SK-N-SH treated with all-trans-retinoic acid at 6 μM for 48 hours (cell line): ENCODE results near the gene ULK1.

Source experiments
- ATAC-seq: fragments of 200-7000 bp; cut with Tn5 transposase; 3 replicates; pipeline ENCODE4 v1.9.1; 2020; ENCODE audit warnings: mild to moderate bottlenecking, moderate library complexity
- ARNTL ChIP-seq: fragments of 450-650 bp; formaldehyde crosslinking; IDR thresholded peaks from 2 replicates; pipeline ENCODE4 v1.5.0; 2020; ENCODE audit warnings: low read depth, mild to moderate bottlenecking, moderate library complexity, borderline replicate concordance
- BACH2 ChIP-seq: fragments of 250-450 bp; sonication (Bioruptor Pico); IDR thresholded peaks from 2 replicates; pipeline ENCODE4 v1.9.0; 2021; ENCODE audit warnings: mild to moderate bottlenecking, borderline replicate concordance
- CSDC2 ChIP-seq: fragments of 250-450 bp; sonication (Bioruptor Pico); IDR thresholded peaks from 2 replicates; pipeline ENCODE4 v1.5.0; 2020; ENCODE audit warnings: mild to moderate bottlenecking, moderate library complexity
- ESRRG ChIP-seq: fragments of 250-450 bp; sonication (Bioruptor Pico); IDR thresholded peaks from 2 replicates; pipeline ENCODE4 v1.6.1; 2021; ENCODE audit warnings: mild to moderate bottlenecking
- ISL1 ChIP-seq: fragments of 250-450 bp; sonication (Bioruptor Pico); IDR thresholded peaks from 2 replicates; pipeline ENCODE4 v2.1.2; 2022; ENCODE audit warnings: mild to moderate bottlenecking, moderate library complexity
- OSR1 ChIP-seq: fragments of 250-450 bp; sonication (Bioruptor Pico); IDR thresholded peaks from 2 replicates; pipeline ENCODE4 v1.8.0; 2022; ENCODE audit warnings: moderate library complexity, mild to moderate bottlenecking, inconsistent platforms
- PPARA ChIP-seq: fragments of 250-450 bp; sonication (Bioruptor Pico); IDR thresholded peaks from 2 replicates; pipeline ENCODE4 v1.5.0; 2020; ENCODE audit warnings: mild to moderate bottlenecking, borderline replicate concordance
- RARB ChIP-seq: fragments of 250-450 bp; sonication (Bioruptor Pico); IDR thresholded peaks from 2 replicates; pipeline ENCODE4 v1.8.0; 2021; ENCODE audit warnings: mild to moderate bottlenecking, moderate library complexity
- SNAI2 ChIP-seq: fragments of 250-450 bp; sonication (Bioruptor Pico); IDR thresholded peaks from 2 replicates; pipeline ENCODE4 v1.5.0; 2020; ENCODE audit warnings: mild to moderate bottlenecking, moderate library complexity
- TCF4 ChIP-seq: fragments of 250-450 bp; sonication (Bioruptor Pico); IDR thresholded peaks from 2 replicates; pipeline ENCODE4 v1.8.0; 2021; ENCODE audit warnings: mild to moderate bottlenecking, moderate library complexity, borderline replicate concordance
- TOX ChIP-seq: fragments of 250-450 bp; sonication (Bioruptor Pico); IDR thresholded peaks from 2 replicates; pipeline ENCODE4 v1.8.0; 2021; ENCODE audit warnings: mild to moderate bottlenecking, moderate library complexity, borderline replicate concordance
- ZC3H10 ChIP-seq: fragments of 250-450 bp; sonication (Bioruptor Pico); IDR thresholded peaks from 2 replicates; pipeline ENCODE4 v1.5.1; 2021; ENCODE audit warnings: mild to moderate bottlenecking, moderate library complexity
- ZFP3 ChIP-seq: fragments of 250-450 bp; sonication (Bioruptor Pico); IDR thresholded peaks from 2 replicates; pipeline ENCODE4 v1.5.0; 2020; ENCODE audit warnings: mild to moderate bottlenecking, moderate library complexity
- ZFP30 ChIP-seq: fragments of 450-650 bp; formaldehyde crosslinking; IDR thresholded peaks from 2 replicates; pipeline ENCODE4 v1.5.0; 2022; ENCODE audit warnings: mild to moderate bottlenecking, moderate library complexity
- ZNF565 ChIP-seq: fragments of 450-650 bp; formaldehyde crosslinking; conservative IDR thresholded peaks from 2 replicates; pipeline ENCODE4 v1.5.0; 2020; ENCODE audit warnings: low read depth, mild to moderate bottlenecking, moderate library complexity
- ZNF70 ChIP-seq: fragments of 450-650 bp; formaldehyde crosslinking; IDR thresholded peaks from 2 replicates; pipeline ENCODE4 v1.5.0; 2020; ENCODE audit warnings: mild to moderate bottlenecking, moderate library complexity
- TF ChIP-seq, protein P1 (sequence below): fragments of 250-450 bp; sonication (Bioruptor Pico); IDR thresholded peaks from 2 replicates; pipeline ENCODE4 v1.5.1; 2020; ENCODE audit warnings: low read depth, mild to moderate bottlenecking, moderate library complexity
- TF ChIP-seq, protein P2 (sequence below): fragments of 250-450 bp; sonication (Bioruptor Pico); IDR thresholded peaks from 2 replicates; pipeline ENCODE4 v1.8.0; 2021; ENCODE audit warnings: low read depth, mild to moderate bottlenecking, moderate library complexity, borderline replicate concordance
- TF ChIP-seq, protein P3 (sequence below): fragments of 250-450 bp; sonication (Bioruptor Pico); IDR thresholded peaks from 2 replicates; pipeline ENCODE4 v1.8.0; 2020; ENCODE audit warnings: mild to moderate bottlenecking, moderate library complexity, borderline replicate concordance
- TF ChIP-seq, protein P4 (sequence below): fragments of 250-450 bp; sonication (Bioruptor Pico); IDR thresholded peaks from 2 replicates; pipeline ENCODE4 v1.5.0; 2020; ENCODE audit warnings: mild to moderate bottlenecking, moderate library complexity
- TF ChIP-seq, protein P5 (sequence below): fragments of 250-450 bp; sonication (Bioruptor Pico); IDR thresholded peaks from 2 replicates; pipeline ENCODE4 v1.5.1; 2021; ENCODE audit warnings: mild to moderate bottlenecking, moderate library complexity

Gene ULK1

DNA sequence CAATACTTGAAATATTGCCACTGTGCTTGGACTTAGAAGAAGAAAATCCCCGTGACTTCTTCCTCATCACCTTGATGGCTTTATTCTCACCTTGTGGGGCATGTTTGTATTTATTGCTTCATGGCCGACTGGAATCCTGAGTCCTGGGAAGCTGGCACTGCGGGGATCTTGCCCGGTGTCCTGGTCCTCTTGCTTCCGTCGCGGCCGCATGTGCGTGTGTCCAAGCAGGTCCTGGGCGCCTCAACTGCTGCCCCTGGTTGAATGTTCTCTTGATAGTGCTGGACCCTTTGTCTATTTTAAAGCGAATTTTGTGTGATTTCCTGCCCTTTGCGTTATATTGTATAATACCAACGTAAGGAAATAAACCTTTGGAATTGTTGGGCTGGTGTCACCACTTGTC is 28.4 kb downstream of the ULK1 start:
- ATAC-seq = no peak
- TF ChIP-seq ISL1 = no peak
- TF ChIP-seq, protein P1, sequence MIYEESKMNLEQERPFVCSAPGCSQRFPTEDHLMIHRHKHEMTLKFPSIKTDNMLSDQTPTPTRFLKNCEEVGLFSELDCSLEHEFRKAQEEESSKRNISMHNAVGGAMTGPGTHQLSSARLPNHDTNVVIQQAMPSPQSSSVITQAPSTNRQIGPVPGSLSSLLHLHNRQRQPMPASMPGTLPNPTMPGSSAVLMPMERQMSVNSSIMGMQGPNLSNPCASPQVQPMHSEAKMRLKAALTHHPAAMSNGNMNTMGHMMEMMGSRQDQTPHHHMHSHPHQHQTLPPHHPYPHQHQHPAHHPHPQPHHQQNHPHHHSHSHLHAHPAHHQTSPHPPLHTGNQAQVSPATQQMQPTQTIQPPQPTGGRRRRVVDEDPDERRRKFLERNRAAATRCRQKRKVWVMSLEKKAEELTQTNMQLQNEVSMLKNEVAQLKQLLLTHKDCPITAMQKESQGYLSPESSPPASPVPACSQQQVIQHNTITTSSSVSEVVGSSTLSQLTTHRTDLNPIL (CRISPR knock-in tag) = no peak
- no peak for TF ChIP-seq ESRRG (CRISPR knock-in tag)
- TF ChIP-seq ZNF565 = no peak
- TF ChIP-seq CSDC2 = no peak
- TF ChIP-seq, protein P2, sequence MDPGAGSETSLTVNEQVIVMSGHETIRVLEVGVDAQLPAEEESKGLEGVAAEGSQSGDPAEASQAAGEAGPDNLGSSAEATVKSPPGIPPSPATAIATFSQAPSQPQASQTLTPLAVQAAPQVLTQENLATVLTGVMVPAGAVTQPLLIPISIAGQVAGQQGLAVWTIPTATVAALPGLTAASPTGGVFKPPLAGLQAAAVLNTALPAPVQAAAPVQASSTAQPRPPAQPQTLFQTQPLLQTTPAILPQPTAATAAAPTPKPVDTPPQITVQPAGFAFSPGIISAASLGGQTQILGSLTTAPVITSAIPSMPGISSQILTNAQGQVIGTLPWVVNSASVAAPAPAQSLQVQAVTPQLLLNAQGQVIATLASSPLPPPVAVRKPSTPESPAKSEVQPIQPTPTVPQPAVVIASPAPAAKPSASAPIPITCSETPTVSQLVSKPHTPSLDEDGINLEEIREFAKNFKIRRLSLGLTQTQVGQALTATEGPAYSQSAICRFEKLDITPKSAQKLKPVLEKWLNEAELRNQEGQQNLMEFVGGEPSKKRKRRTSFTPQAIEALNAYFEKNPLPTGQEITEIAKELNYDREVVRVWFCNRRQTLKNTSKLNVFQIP (CRISPR knock-in tag) = no peak
- TF ChIP-seq ZC3H10 (CRISPR knock-in tag) = no peak
- TF ChIP-seq ZFP30 (CRISPR knock-in tag) = no peak
- TF ChIP-seq PPARA = no peak
- no peak for TF ChIP-seq TCF4 (CRISPR knock-in tag)
- TF ChIP-seq, protein P3, sequence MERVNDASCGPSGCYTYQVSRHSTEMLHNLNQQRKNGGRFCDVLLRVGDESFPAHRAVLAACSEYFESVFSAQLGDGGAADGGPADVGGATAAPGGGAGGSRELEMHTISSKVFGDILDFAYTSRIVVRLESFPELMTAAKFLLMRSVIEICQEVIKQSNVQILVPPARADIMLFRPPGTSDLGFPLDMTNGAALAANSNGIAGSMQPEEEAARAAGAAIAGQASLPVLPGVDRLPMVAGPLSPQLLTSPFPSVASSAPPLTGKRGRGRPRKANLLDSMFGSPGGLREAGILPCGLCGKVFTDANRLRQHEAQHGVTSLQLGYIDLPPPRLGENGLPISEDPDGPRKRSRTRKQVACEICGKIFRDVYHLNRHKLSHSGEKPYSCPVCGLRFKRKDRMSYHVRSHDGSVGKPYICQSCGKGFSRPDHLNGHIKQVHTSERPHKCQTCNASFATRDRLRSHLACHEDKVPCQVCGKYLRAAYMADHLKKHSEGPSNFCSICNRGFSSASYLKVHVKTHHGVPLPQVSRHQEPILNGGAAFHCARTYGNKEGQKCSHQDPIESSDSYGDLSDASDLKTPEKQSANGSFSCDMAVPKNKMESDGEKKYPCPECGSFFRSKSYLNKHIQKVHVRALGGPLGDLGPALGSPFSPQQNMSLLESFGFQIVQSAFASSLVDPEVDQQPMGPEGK (CRISPR knock-in tag) = no peak
- no peak for TF ChIP-seq TOX (CRISPR knock-in tag)
- TF ChIP-seq OSR1 (CRISPR knock-in tag) = no peak
- no peak for TF ChIP-seq ZNF70 (CRISPR knock-in tag)
- TF ChIP-seq BACH2 (CRISPR knock-in tag) = no peak
- no peak for TF ChIP-seq RARB (CRISPR knock-in tag)
- TF ChIP-seq ARNTL = no peak
- TF ChIP-seq, protein P4, sequence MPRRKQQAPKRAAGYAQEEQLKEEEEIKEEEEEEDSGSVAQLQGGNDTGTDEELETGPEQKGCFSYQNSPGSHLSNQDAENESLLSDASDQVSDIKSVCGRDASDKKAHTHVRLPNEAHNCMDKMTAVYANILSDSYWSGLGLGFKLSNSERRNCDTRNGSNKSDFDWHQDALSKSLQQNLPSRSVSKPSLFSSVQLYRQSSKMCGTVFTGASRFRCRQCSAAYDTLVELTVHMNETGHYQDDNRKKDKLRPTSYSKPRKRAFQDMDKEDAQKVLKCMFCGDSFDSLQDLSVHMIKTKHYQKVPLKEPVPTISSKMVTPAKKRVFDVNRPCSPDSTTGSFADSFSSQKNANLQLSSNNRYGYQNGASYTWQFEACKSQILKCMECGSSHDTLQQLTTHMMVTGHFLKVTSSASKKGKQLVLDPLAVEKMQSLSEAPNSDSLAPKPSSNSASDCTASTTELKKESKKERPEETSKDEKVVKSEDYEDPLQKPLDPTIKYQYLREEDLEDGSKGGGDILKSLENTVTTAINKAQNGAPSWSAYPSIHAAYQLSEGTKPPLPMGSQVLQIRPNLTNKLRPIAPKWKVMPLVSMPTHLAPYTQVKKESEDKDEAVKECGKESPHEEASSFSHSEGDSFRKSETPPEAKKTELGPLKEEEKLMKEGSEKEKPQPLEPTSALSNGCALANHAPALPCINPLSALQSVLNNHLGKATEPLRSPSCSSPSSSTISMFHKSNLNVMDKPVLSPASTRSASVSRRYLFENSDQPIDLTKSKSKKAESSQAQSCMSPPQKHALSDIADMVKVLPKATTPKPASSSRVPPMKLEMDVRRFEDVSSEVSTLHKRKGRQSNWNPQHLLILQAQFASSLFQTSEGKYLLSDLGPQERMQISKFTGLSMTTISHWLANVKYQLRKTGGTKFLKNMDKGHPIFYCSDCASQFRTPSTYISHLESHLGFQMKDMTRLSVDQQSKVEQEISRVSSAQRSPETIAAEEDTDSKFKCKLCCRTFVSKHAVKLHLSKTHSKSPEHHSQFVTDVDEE (CRISPR knock-in tag) = no peak
- TF ChIP-seq, all 23 proteins: peak for 0

DNA sequence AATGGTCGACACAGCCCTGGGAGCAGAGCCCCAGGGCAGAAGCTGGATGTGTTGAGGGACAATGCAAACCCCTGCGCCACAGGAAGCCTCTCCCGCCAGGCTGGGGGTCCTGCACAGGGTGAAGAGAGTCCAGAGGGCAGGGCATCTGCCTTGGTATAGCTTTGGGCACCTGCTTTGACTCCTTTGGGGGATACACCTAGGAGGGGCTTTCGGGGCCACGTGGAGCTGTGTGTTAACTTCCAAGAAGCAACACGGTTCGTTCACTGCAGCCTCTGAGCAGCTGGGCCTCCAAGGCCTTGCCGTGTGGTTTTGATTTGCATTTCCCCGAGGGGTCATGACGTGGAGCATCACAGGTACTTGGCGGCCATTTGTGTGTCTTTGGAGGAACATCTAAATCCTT is 28.8 kb downstream of the ULK1 start:
- ATAC-seq = no peak
- TF ChIP-seq, protein P1 (CRISPR knock-in tag) = no peak
- no peak for TF ChIP-seq ISL1
- no peak for TF ChIP-seq SNAI2
- no peak for TF ChIP-seq ZFP3
- TF ChIP-seq ZNF70 (CRISPR knock-in tag) = no peak
- no peak for TF ChIP-seq TOX (CRISPR knock-in tag)
- TF ChIP-seq RARB (CRISPR knock-in tag) = no peak
- TF ChIP-seq ARNTL = no peak
- no peak for TF ChIP-seq ZFP30 (CRISPR knock-in tag)
- TF ChIP-seq, protein P4 (CRISPR knock-in tag) = no peak
- no peak for TF ChIP-seq ZC3H10 (CRISPR knock-in tag)
- TF ChIP-seq, protein P5, sequence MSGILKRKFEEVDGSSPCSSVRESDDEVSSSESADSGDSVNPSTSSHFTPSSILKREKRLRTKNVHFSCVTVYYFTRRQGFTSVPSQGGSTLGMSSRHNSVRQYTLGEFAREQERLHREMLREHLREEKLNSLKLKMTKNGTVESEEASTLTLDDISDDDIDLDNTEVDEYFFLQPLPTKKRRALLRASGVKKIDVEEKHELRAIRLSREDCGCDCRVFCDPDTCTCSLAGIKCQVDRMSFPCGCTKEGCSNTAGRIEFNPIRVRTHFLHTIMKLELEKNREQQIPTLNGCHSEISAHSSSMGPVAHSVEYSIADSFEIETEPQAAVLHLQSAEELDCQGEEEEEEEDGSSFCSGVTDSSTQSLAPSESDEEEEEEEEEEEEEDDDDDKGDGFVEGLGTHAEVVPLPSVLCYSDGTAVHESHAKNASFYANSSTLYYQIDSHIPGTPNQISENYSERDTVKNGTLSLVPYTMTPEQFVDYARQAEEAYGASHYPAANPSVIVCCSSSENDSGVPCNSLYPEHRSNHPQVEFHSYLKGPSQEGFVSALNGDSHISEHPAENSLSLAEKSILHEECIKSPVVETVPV = no peak
- no peak for TF ChIP-seq ZNF565
- TF ChIP-seq, protein P2 (CRISPR knock-in tag) = no peak
- TF ChIP-seq ESRRG (CRISPR knock-in tag) = no peak
- no peak for TF ChIP-seq PPARA
- TF ChIP-seq OSR1 (CRISPR knock-in tag) = no peak
